C4-2B (cell line): ENCODE data around the gene DACT1.

Experiments
- ZFX ChIP-seq: fragments of 450-650 bp; IDR thresholded peaks from 2 replicates; pipeline ENCODE4 v1.6.1; 2017
- TF ChIP-seq, protein P1 (sequence below): fragments of 450-650 bp; conservative IDR thresholded peaks from 2 replicates; pipeline ENCODE4 v1.5.1; 2017; ENCODE audit warnings: mild to moderate bottlenecking

DNA sequence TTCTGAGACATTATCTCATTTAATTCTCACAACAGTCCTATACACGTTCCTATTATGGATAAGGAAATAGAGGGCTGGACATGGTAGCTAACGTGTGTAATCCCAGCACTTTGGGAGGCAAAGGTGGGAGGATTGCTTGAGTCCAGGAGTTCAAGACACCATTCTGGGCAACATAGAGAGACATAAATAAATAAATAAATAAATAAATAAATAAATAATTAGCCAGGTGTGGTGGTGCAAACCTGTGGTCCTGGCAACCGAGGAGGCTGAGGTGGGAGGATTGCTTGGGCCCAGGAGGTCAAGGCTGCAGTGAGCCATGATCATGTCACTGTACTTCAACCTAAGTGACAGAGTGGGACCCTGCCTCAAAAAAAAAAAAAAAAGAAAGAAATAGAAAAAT, 22.6 kb downstream of the DACT1 start:
- TF ChIP-seq, protein P1, sequence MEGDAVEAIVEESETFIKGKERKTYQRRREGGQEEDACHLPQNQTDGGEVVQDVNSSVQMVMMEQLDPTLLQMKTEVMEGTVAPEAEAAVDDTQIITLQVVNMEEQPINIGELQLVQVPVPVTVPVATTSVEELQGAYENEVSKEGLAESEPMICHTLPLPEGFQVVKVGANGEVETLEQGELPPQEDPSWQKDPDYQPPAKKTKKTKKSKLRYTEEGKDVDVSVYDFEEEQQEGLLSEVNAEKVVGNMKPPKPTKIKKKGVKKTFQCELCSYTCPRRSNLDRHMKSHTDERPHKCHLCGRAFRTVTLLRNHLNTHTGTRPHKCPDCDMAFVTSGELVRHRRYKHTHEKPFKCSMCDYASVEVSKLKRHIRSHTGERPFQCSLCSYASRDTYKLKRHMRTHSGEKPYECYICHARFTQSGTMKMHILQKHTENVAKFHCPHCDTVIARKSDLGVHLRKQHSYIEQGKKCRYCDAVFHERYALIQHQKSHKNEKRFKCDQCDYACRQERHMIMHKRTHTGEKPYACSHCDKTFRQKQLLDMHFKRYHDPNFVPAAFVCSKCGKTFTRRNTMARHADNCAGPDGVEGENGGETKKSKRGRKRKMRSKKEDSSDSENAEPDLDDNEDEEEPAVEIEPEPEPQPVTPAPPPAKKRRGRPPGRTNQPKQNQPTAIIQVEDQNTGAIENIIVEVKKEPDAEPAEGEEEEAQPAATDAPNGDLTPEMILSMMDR: no peak
- TF ChIP-seq ZFX: no peak
